OCI-LY1 (cell line): Measurements from ENCODE around the gene ALAD.

ENCODE experiments used
- CTCF ChIP-seq: fragments of 200-600 bp; sonication (generic), shearing (Covaris generic); IDR thresholded peaks from 2 replicates; pipeline ENCODE4 v1.5.1; 2017; ENCODE audit warnings: mild to moderate bottlenecking, antibody characterized with exemption, low read length, moderate library complexity, mixed read lengths
- EZH2 ChIP-seq: fragments of 200-600 bp; sonication (generic), shearing (Covaris generic); IDR thresholded peaks from 2 replicates; pipeline ENCODE4 v1.8.0; 2017; ENCODE audit warnings: borderline replicate concordance, mixed run types, mild to moderate bottlenecking, antibody characterized with exemption, low read length, moderate library complexity, mixed read lengths

GRCh38 chr9:113410207-113410864 lies 9.3 kb upstream of the ALAD start, which contains the start of the genes C9orf43 and POLE3:
- TF ChIP-seq CTCF, result no peak
- TF ChIP-seq EZH2, result no peak
